Endothelial cell of umbilical vein (primary cell): ENCODE data around the gene CEBPG. TPM values are rescaled to one million over a fixed set of nuclear protein-coding genes. Genes with fewer than 3 reads are reported as not detected.

Experiments
- BruUV-seq: library from RNA; stranded (reverse); fragments of 400-500 nt; replicated peaks from 2 replicates; lab custom pipeline; 2021; lab: Mats Ljungman, UMichigan
- CTCF ChIA-PET: fragments of 300-600, 350-600 bp; sonication (Branson Sonifier 250); formaldehyde crosslinking; loops from one replicate; lab custom pipeline; 2021; ENCODE audit warnings: antibody characterized with exemption, inconsistent platforms; lab: Charles Lee
- POLR2A ChIA-PET: fragments of 300-600, 350-600 bp; sonication (Branson Sonifier 250); formaldehyde crosslinking; loops from one replicate; lab custom pipeline; 2021; ENCODE audit warnings: antibody characterized with exemption, inconsistent platforms; lab: Charles Lee
- DNase-seq: peaks from one replicate; pipeline ENCODE4 v3.0.0-alpha.2; 2011; ENCODE audit warnings: low read depth, low spot score
- FAIRE-seq: peaks from 2 replicates; lab custom pipeline; 2011; peaks lifted over from hg19 to GRCh38; lab: Jason Lieb, UNC
- H2AFZ ChIP-seq: 2 replicates; pipeline ENCODE4 v1.6.0; 2012; ENCODE audit warnings: low read depth, low read length, control low read depth, inconsistent platforms
- H3K27ac ChIP-seq: 2 replicates; pipeline ENCODE4 v1.5.1; 2011; ENCODE audit warnings: low read depth, mild to moderate bottlenecking, control low read depth, low read length, moderate library complexity; ENCODE audit not compliant: insufficient read depth
- H3K27me3 ChIP-seq, 2 experiments: 2 replicates each; pipeline versions ENCODE4 v1.6.0 to v1.6.1; 2011; ENCODE audit warnings: low read length in 2 of 2, mixed read lengths in 1 of 2; ENCODE audit not compliant: control insufficient read depth in 2 of 2, insufficient read depth in 2 of 2
- H3K36me3 ChIP-seq, 2 experiments: 2 replicates in 1 of 2; 3 replicates in 1 of 2; pipeline ENCODE4 v1.5.1; 2011; ENCODE audit warnings: low read length in 2 of 2, mild to moderate bottlenecking in 1 of 2, moderate library complexity in 1 of 2; ENCODE audit not compliant: control insufficient read depth in 2 of 2, insufficient read depth in 2 of 2; ENCODE audit errors: extremely low read depth in 1 of 2
- H3K4me1 ChIP-seq: 3 replicates; pipeline ENCODE4 v1.5.1; 2011; ENCODE audit warnings: mild to moderate bottlenecking, low read length; ENCODE audit not compliant: control insufficient read depth, insufficient read depth; ENCODE audit errors: extremely low read depth
- H3K4me2 ChIP-seq: 2 replicates; pipeline ENCODE4 v1.6.1; 2011; ENCODE audit warnings: low read length, control low read depth, mixed read lengths; ENCODE audit not compliant: insufficient read depth
- H3K4me3 ChIP-seq, 3 experiments: fragments of 200-600 bp in 1 of 3; sonication (generic), shearing (Covaris generic) in 1 of 3; replicated peaks in 1 of 3; 2 replicates each; pipeline ENCODE4 v1.5.1; 2011 to 2016; ENCODE audit warnings: control low read depth in 3 of 3, low read length in 3 of 3, mild to moderate bottlenecking in 2 of 3, inconsistent platforms in 1 of 3, low read depth in 1 of 3, moderate library complexity in 1 of 3; ENCODE audit not compliant: insufficient read depth in 1 of 3
- H3K79me2 ChIP-seq: 2 replicates; pipeline ENCODE4 v1.6.0; 2012; ENCODE audit warnings: low read length, inconsistent platforms; ENCODE audit not compliant: control insufficient read depth, insufficient read depth
- H3K9ac ChIP-seq: replicated peaks from 2 replicates; pipeline ENCODE3; 2011; ENCODE audit warnings: low read length, control low read depth; ENCODE audit not compliant: insufficient read depth; ENCODE audit errors: extremely low read depth
- H3K9me1 ChIP-seq: replicated peaks from 3 replicates; pipeline ENCODE4 v1.6.0; 2011; ENCODE audit warnings: mild to moderate bottlenecking, low read length; ENCODE audit not compliant: control insufficient read depth, insufficient read depth; ENCODE audit errors: extremely low read depth
- H3K9me3 ChIP-seq: replicated peaks from 2 replicates; pipeline ENCODE4 v1.5.1; 2012; ENCODE audit warnings: low read length, inconsistent platforms; ENCODE audit not compliant: control insufficient read depth, insufficient read depth
- H4K20me1 ChIP-seq: replicated peaks from 2 replicates; pipeline ENCODE3; 2011; ENCODE audit warnings: mild to moderate bottlenecking, low read length; ENCODE audit not compliant: control insufficient read depth, insufficient read depth; ENCODE audit errors: extremely low read depth
- EZH2 ChIP-seq: IDR thresholded peaks from 2 replicates; pipeline ENCODE4 v1.6.1; 2012; ENCODE audit warnings: borderline replicate concordance, low read depth, mild to moderate bottlenecking, moderate library complexity, low read length, inconsistent platforms; ENCODE audit not compliant: severe bottlenecking
- FOS ChIP-seq: IDR thresholded peaks from 2 replicates; pipeline ENCODE4 v1.6.1; 2011; ENCODE audit warnings: mild to moderate bottlenecking, low read length, moderate library complexity, borderline replicate concordance; ENCODE audit not compliant: insufficient read depth
- GATA2 ChIP-seq: IDR thresholded peaks from 2 replicates; pipeline ENCODE4 v1.7.0; 2011; ENCODE audit warnings: low read depth, mild to moderate bottlenecking, moderate library complexity, mixed read lengths, low read length; ENCODE audit not compliant: insufficient read length, insufficient read depth
- JUN ChIP-seq: IDR thresholded peaks from 2 replicates; pipeline ENCODE4 v1.6.1; 2011; ENCODE audit warnings: borderline replicate concordance, low read depth; ENCODE audit not compliant: insufficient read length, insufficient read depth
- MYC ChIP-seq: IDR thresholded peaks from one replicate; pipeline ENCODE4 v1.6.1; 2011; ENCODE audit warnings: mild to moderate bottlenecking, low read depth, low read length
- POLR2A ChIP-seq: IDR thresholded peaks from 2 replicates; pipeline ENCODE4 v1.6.1; 2012; ENCODE audit warnings: low read depth, mild to moderate bottlenecking, control low read depth, low read length
- POLR2AphosphoS5 ChIP-seq: IDR thresholded peaks from 2 replicates; pipeline ENCODE4 v1.6.1; 2012; ENCODE audit warnings: low read depth, mild to moderate bottlenecking, control low read depth, low read length, moderate library complexity; ENCODE audit not compliant: insufficient read depth
- dilution Hi-C: fragments of 300-500 bp; cut with MboI; formaldehyde crosslinking; loops from one replicate; pipeline ENCODE4 v1.15.0; 2019; ENCODE audit warnings: low sequenced_read_pairs; ENCODE audit not compliant: extremely low pct_ligation_motif_present
- intact Hi-C: fragments of 100-400 bp; cut with micrococcal nuclease; formaldehyde crosslinking; loops from one replicate; pipeline ENCODE4 v1.10.0; 2022
- polyA plus RNA-seq, 4 experiments: library from polyadenylated mRNA; depleted of rRNA in 3 of 4; stranded (reverse) in 3 of 4; unstranded in 1 of 4; fragments of >200 nt; gene quantifications; 2 replicates each; pipeline versions ENCODE4 v1.2.1 to v1.2.3, GENCODE V29; 2011 to 2012; ENCODE audit warnings: missing spikeins in 1 of 4
- total RNA-seq: library from RNA; stranded (reverse); gene quantifications from 2 replicates; pipeline ENCODE4 v1.2.3, GENCODE V29; 2021
- TF ChIP-seq, protein P1 (sequence below): IDR thresholded peaks from 2 replicates; pipeline ENCODE4 v1.6.1; 2011; ENCODE audit not compliant: insufficient read depth, insufficient read length
- TF ChIP-seq, protein P2 (sequence below), 2 donors: IDR thresholded peaks; 1 replicate in 1 of 2; 2 replicates in 1 of 2; pipeline ENCODE4 v1.5.1; 2011; ENCODE audit warnings: low read length in 2 of 2, mild to moderate bottlenecking in 2 of 2, moderate library complexity in 2 of 2, control low read depth in 1 of 2, inconsistent platforms in 1 of 2, low read depth in 1 of 2; ENCODE audit not compliant: insufficient read depth in 1 of 2; ENCODE audit errors: extremely low read depth in 1 of 2

Gene CEBPG
- total and polyA plus RNA-seq, 2 donors (not counting 3 experiments of a cell fraction or from before 2014, with no cell fraction given): 10.2 to 24.6 TPM

DNA sequence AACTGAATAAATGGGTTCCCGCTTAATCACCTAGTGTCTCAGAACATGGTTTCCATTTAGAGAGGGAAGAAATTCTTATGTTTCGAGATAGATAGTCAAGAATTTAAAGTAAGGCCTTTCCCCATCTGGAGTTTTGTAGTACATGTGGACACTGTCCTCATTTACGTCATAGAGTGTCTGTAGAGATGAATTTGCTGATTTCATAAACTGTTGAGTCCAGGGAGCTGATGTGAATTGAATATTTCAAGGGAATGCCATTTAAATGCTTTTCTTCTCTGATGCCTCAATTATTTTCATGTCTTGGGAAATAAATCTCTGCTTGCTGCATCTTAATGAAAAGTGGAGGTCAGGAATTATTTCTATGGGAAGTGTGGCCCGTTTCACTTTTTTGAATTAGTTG lies 9.5 kb downstream of the CEBPG start:
- TF ChIP-seq, protein P1, sequence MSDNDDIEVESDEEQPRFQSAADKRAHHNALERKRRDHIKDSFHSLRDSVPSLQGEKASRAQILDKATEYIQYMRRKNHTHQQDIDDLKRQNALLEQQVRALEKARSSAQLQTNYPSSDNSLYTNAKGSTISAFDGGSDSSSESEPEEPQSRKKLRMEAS: no peak
- DNase-seq: no peak
- H3K36me3 ChIP-seq: peaks cover 5 to 16% of the 10 kb centered on the region in 2 experiments

DNA sequence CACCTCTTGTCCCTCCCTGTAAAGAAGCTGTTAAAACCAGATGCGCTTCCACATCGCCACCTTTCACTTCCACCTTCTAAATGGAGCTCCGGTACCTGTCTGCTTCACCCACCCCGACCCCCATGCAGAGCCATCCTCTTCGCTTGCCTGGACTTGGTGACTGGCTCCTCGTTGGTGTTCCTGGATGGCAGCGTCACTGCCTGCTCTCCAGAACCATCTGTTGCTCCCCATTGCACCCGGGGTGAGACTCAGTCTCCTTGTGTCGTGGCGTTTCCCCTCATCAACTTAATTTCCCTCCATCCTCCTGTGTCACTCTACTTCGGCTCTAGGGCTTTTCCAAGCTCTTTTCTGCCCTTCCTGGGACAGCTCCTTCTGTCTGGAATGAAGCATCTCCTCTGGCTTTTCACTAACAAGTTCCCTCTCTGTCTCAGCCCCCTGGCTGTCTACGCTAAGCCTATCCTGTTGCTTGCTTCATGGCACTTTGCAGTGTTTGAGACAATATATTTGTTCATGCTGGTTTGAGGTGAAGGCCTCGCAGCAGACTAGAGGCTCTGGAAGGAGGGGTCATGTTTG lies 10.3 kb downstream of the CEBPG start:
- H4K20me1 ChIP-seq: peaks cover 6% of the 10 kb centered on the region
- DNase-seq: no peak
- H3K4me2 ChIP-seq: no peak overlapping the region
- ChIA-PET POLR2A (no interaction called here), CTCF (interaction anchor here (0.9 to 2.0 kb wide), 3 partner anchors 10 to 148 kb away, joined by 3 to 8 read pairs (median 4); no protein-coding TSS in a partner anchor)
- peaks cover 5 to 16% of the 10 kb centered on the region in 2 experiments for H3K36me3 ChIP-seq
- TF ChIP-seq EZH2 (no peak), POLR2AphosphoS5 (no peak), POLR2A (no peak), FOS (no peak), MYC (no peak), JUN (no peak), GATA2 (no peak)
- TF ChIP-seq, protein P2, sequence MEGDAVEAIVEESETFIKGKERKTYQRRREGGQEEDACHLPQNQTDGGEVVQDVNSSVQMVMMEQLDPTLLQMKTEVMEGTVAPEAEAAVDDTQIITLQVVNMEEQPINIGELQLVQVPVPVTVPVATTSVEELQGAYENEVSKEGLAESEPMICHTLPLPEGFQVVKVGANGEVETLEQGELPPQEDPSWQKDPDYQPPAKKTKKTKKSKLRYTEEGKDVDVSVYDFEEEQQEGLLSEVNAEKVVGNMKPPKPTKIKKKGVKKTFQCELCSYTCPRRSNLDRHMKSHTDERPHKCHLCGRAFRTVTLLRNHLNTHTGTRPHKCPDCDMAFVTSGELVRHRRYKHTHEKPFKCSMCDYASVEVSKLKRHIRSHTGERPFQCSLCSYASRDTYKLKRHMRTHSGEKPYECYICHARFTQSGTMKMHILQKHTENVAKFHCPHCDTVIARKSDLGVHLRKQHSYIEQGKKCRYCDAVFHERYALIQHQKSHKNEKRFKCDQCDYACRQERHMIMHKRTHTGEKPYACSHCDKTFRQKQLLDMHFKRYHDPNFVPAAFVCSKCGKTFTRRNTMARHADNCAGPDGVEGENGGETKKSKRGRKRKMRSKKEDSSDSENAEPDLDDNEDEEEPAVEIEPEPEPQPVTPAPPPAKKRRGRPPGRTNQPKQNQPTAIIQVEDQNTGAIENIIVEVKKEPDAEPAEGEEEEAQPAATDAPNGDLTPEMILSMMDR (IDR thresholded peaks at IDR 0.05; ENCODE audit: extremely low read depth in 1 of 2, insufficient read depth in 1 of 2, low read depth in 1 of 2, low read length in 2 of 2): no peak
- TF ChIP-seq, protein P1: no peak
- H3K27me3 ChIP-seq: no peaks in the 10 kb centered on the region
- no peaks in the 10 kb centered on the region for H3K9me1 ChIP-seq
- peaks cover 61% of the 10 kb centered on the region for H3K79me2 ChIP-seq
- dilution Hi-C loops: no loop called here
- no peak for FAIRE-seq
- no peaks in the 10 kb centered on the region for H3K4me1 ChIP-seq
- intact Hi-C loops: no loop called here
- no TSS peak for BruUV-seq
- no peak overlapping the region for H3K9ac ChIP-seq
- no peak overlapping the region for H3K27ac ChIP-seq
- no peak overlapping the region for H3K4me3 ChIP-seq
- H2AFZ ChIP-seq: no peak overlapping the region
- H3K9me3 ChIP-seq: no peaks in the 10 kb centered on the region

More for the DNA sequence above, 9.5 kb downstream of the CEBPG start:
- FAIRE-seq: no peak
- Histone ChIP-seq H3K9me1 (no peaks in the 10 kb centered on the region), H4K20me1 (peaks cover 6% of the 10 kb centered on the region), H3K9me3 (no peaks in the 10 kb centered on the region), H2AFZ (no peak overlapping the region), H3K4me2 (no peak overlapping the region), H3K4me1 (peaks cover 3% of the 10 kb centered on the region), H3K9ac (no peak overlapping the region), H3K79me2 (peaks cover 70% of the 10 kb centered on the region), H3K27ac (no peak overlapping the region), H3K27me3 (no peaks in the 10 kb centered on the region), H3K4me3 (no peak overlapping the region)
- ChIA-PET POLR2A (no interaction called here), CTCF (interaction anchor here (1.0 kb wide), 1 partner anchor 148 kb away, joined by 4 read pairs; no protein-coding TSS in a partner anchor)
- BruUV-seq: no TSS peak
- dilution Hi-C loops: no loop called here
- intact Hi-C loops: no loop called here
